Heart right ventricle (tissue), 16 donors: ENCODE measurements around the gene PXK. TPM values are rescaled to one million over a fixed set of nuclear protein-coding genes. Genes with fewer than 3 reads are reported as not detected.

Source experiments
- ATAC-seq, 8 donors: fragments of 200-7000 bp; cut with Tn5 transposase; one replicate each; pipeline ENCODE4 v1.9.1; 2020; ENCODE audit warnings: mild to moderate bottlenecking in 8 of 8, moderate library complexity in 8 of 8, moderate number of reproducible peaks in 1 of 8
- DNase-seq, 2 donors: peaks; one replicate each; pipeline ENCODE4 v3.0.0-alpha.2; 2020
- H3K27ac ChIP-seq, 10 donors: fragments of 200-600 bp; sonication (generic) in 2 of 10; one replicate each; pipeline versions ENCODE4 v1.5.0 to v1.8.0; 2020 to 2022; ENCODE audit warnings: mild to moderate bottlenecking in 3 of 10
- H3K27me3 ChIP-seq, 7 donors: fragments of 200-600 bp; one replicate each; pipeline ENCODE4 v1.8.0; 2021 to 2022; ENCODE audit warnings: mild to moderate bottlenecking in 2 of 7
- H3K36me3 ChIP-seq, 9 donors: fragments of 200-600 bp; sonication (generic) in 1 of 9; one replicate each; pipeline versions ENCODE4 v1.5.0 to v1.8.0; 2020 to 2022; ENCODE audit warnings: mild to moderate bottlenecking in 2 of 9
- H3K4me1 ChIP-seq, 9 donors: fragments of 200-600 bp; sonication (generic) in 1 of 9; one replicate each; pipeline versions ENCODE4 v1.5.0 to v1.8.0; 2020 to 2022; ENCODE audit warnings: mild to moderate bottlenecking in 4 of 9
- H3K4me3 ChIP-seq, 10 donors: fragments of 200-600 bp; sonication (generic) in 2 of 10; one replicate each; pipeline versions ENCODE4 v1.5.0 to v1.8.0; 2020 to 2022; ENCODE audit warnings: mild to moderate bottlenecking in 7 of 10, moderate library complexity in 2 of 10
- H3K9me3 ChIP-seq, 11 donors: fragments of 200-600 bp in 10 of 11; sonication (generic) in 2 of 11; one replicate each; pipeline versions ENCODE4 v1.5.0 to v1.8.0; 2013 to 2022; ENCODE audit warnings: mild to moderate bottlenecking in 2 of 11, control low read depth in 1 of 11, moderate library complexity in 1 of 11
- CTCF ChIP-seq, 9 donors: fragments of 200-600 bp; sonication (generic) in 2 of 9; IDR thresholded peaks; one replicate each; pipeline versions ENCODE4 v1.5.0 to v1.8.0; 2021 to 2022; ENCODE audit warnings: antibody characterized with exemption in 9 of 9, mild to moderate bottlenecking in 5 of 9, moderate library complexity in 1 of 9
- WGBS, 2 donors: extraction: QIAGEN DNeasy Blood & Tissue Kit; methylation state at CpG; one replicate each; pipeline ENCODE4 v1.1.7; 2013; ENCODE audit warnings: inconsistent platforms in 1 of 2; 5-methylcytosine and 5-hydroxymethylcytosine counted together
- intact Hi-C, 10 donors: fragments of 100-400 bp; cut with DNase I; formaldehyde crosslinking; loops; one replicate each; pipeline versions ENCODE4 v1.11.1 to v1.14.2; 2022
- polyA plus RNA-seq, 2 donors: library from polyadenylated mRNA; stranded (reverse); fragments of 200-250 nt; gene quantifications; one replicate each; pipeline ENCODE4 v1.2.3, GENCODE V29; 2013
- total RNA-seq, 10 donors: library from RNA; stranded (reverse); fragmentation: NEBNext Ultra II Directional in 3 of 10; extraction: Animal tissue kit (Norgen Biotek cat#: 25700) in 3 of 10; gene quantifications; one replicate each; pipeline versions ENCODE4 v1.2.1 to v1.2.4, GENCODE V29; 2021 to 2023
- donor health status: Arrhythmogenic right ventricular cardiomyopathy.
- donor health status: ischemic (EF 13 %, LVEDD 7.1; RV severe dilation, severe dysfunction).
- donor health status: healthy with polysubstance abuse.
- donor health status: DM: no; HTN: yes; CAD: no.
- donor health status: DM: no; HTN: no; CAD: no.
- donor health status: ischemic (EF 25% LVEDD 6.9; RV normal size, moderate dysfunction).
- donor health status: ischemic (EF 25% LVEDD 5.7; RV mildly dilated, moderate dysfunction).
- donor health status: healthy.
- donor health status: DM: yes; HTN: yes; CAD: no.
- donor health status: Ischemic cardiomyopathy.
- donor health status: ischemic (EF 35%, LVEDD 5.7; RV mildly dilated, moderate dysfunction).
- donor health status: nonischemic (EF 11% LVEDD 7.7; RV severe dilation, severe dysfunction).
- donor health status: DM: yes; HTN: yes; CAD: no.
- donor health status: PGD.
- donor health status: ischemic (EF 29% LVEDD 5.4; RV normal size, mild dysfunction).
- donor health status: nonischemic (EF 23%, LVEDD 6.1; RV moderate dilation, normal function).

PXK gene
- total and polyA plus RNA-seq, 12 donors = 5.6 to 16.3 (median 10.8) TPM

DNA sequence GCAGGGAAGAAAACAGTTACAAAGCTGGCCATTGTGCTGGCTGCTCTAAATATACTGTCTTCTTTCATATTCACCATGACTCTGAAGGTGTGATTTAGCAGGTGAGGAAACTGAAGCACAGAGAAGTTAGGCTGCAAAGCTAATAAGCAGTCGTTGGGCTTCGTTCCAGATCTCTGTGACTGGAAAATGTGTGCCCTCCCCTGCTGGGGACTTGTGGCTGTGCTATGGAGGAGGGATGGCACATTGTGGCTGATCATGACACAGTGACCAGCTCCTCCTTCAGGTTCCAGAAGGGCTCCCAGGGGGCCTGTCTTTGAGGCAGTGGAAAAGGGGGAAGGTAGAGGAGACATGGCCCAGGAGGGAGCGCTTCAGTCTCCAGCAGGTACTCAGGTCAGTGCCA lies 19.2 kb downstream of the PXK start:
- peaks cover 0 to 81% (median 9%) of the 10 kb centered on the region in 9 donors for H3K4me1 ChIP-seq
- TF ChIP-seq CTCF (IDR thresholded peaks at IDR 0.05) = no peak
- DNase-seq (no peak), ATAC-seq (peak in 2 of 8 donors; percentile 9 to 42)
- no peak overlapping the region for H3K4me3 ChIP-seq
- H3K9me3 ChIP-seq = no peaks in the 10 kb centered on the region
- no peaks in the 10 kb centered on the region for H3K27me3 ChIP-seq
- intact Hi-C loops = loop anchor here in 1 of 10 donors (10.0 kb wide), 1 partner anchor 143 kb away; the partner anchor contains the start of gene KCTD6
- no peak overlapping the region for H3K27ac ChIP-seq
- 79 to 85% methylated on average over 3 of the region's 3 CpGs for WGBS, 2 donors
- H3K36me3 ChIP-seq = peaks cover 0 to 5% (median 0%) of the 10 kb centered on the region in 9 donors

DNA sequence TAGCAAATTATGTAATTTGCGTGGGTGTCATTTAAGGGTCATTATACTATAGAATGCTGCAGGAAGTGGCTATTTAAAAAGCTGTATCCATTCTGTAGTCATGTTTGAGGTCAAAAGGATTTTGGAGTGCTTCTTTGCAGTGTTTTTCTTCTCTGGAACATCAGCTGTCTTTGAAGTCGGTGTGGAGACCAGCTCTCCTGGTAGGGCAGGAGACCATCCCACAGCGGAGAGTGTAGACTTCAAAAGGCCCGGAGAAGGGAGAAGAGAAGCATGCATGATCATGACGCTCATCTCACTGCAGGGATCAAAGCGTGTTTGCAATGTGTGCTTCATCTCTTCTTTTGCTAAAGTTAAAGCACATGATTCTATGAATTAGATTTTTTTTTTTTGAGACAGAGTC lies 19.9 kb downstream of the PXK start:
- no peak for ATAC-seq
- 87% methylated on average over 6 of the region's 6 CpGs for WGBS, 2 donors
- H3K4me1 ChIP-seq = peaks cover 0 to 89% (median 9%) of the 10 kb centered on the region in 9 donors
- no peak for TF ChIP-seq CTCF (IDR thresholded peaks at IDR 0.05)
- no peak overlapping the region for H3K4me3 ChIP-seq
- peaks cover 0 to 5% (median 0%) of the 10 kb centered on the region in 9 donors for H3K36me3 ChIP-seq
- no peaks in the 10 kb centered on the region for H3K27me3 ChIP-seq
- no peaks in the 10 kb centered on the region for H3K9me3 ChIP-seq
- no peak overlapping the region for H3K27ac ChIP-seq
- no peak for DNase-seq
- intact Hi-C loops = loop anchor here in 1 of 10 donors (10.0 kb wide), 1 partner anchor 142 kb away; the partner anchor contains the start of gene KCTD6

DNA sequence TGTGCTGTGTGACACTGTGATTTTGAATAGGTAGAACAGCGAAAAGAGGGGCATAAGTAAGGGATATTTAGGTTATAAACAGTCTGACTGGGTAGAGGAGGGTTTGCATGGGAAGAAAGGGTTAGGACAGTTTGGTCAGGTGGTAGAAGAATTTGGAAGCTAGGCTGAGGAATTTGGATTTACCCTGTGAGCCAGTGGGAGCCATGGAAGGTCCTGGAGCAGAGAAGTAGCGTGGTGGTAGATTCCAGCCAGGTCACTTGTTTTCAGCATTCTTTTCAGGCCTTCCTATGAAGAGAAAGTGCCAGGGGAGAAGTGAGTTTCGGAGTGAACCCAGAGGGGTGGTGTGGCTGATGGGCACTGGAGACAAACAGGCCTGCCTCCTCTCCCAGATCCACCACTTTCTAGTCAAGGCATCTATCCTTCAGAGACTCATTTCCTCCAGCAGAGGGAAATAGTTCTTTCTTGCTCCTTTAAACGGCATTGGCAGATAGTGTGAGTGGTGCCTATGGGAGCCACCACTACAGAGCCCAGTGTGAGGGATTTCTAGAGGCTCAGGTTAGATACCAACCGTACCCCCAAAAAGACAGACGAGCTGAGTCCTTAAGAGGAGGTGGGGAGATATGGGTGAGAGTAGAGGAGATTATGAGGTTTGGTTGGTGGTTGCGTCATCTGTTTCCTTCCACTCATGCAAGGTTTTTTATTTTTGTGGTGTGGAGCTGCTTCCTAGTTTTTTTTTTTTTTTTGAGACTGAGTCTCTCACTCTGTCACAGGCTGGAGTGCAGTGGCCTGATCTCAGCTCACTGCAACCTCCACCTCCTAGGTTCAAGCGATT lies 21.2 kb downstream of the PXK start:
- DNase-seq (no peak), ATAC-seq (peak in 2 of 8 donors; percentile 22 to 39)
- Histone ChIP-seq H3K4me1 (peaks cover 0 to 84% (median 9%) of the 10 kb centered on the region in 9 donors), H3K27ac (peak overlapping the region in 2 of 10 donors; percentile 25 to 67), H3K9me3 (no peaks in the 10 kb centered on the region), H3K4me3 (no peak overlapping the region), H3K36me3 (no peaks in the 10 kb centered on the region), H3K27me3 (no peaks in the 10 kb centered on the region)
- 89 to 93% methylated on average over 8 of the region's 8 CpGs for WGBS, 2 donors
- no peak for TF ChIP-seq CTCF (IDR thresholded peaks at IDR 0.05)
- intact Hi-C loops = loop anchor here in 1 of 10 donors (10.0 kb wide), 1 partner anchor 141 kb away; the partner anchor contains the start of gene KCTD6

GRCh38 chr3:58355179-58355578 lies 22.5 kb downstream of the PXK start:
- peaks cover 0 to 74% (median 9%) of the 10 kb centered on the region in 9 donors for H3K4me1 ChIP-seq
- 79 to 84% methylated on average over 8 of the region's 8 CpGs for WGBS, 2 donors
- H3K36me3 ChIP-seq = no peaks in the 10 kb centered on the region
- no peaks in the 10 kb centered on the region for H3K9me3 ChIP-seq
- H3K4me3 ChIP-seq = no peak overlapping the region
- H3K27me3 ChIP-seq = no peaks in the 10 kb centered on the region
- no peak for TF ChIP-seq CTCF (IDR thresholded peaks at IDR 0.05)
- ATAC-seq (no peak), DNase-seq (no peak)
- intact Hi-C loops = loop anchor here in 1 of 10 donors (10.0 kb wide), 1 partner anchor 140 kb away; the partner anchor contains the start of gene KCTD6
- H3K27ac ChIP-seq = peak overlapping the region in 1 of 10 donors; percentile 67
